Keratinocyte (primary cell): ENCODE results near the gene VPS52. TPM values are rescaled to one million over a fixed set of nuclear protein-coding genes. Genes with fewer than 3 reads are reported as not detected.

Experiments used
- DNase-seq: peaks from one replicate; pipeline ENCODE4 v3.0.0-alpha.2; 2011; ENCODE audit warnings: low read depth, missing footprints, low spot score
- FAIRE-seq: peaks from 2 replicates; lab custom pipeline; 2011; peaks lifted over from hg19 to GRCh38; lab: Jason Lieb, UNC
- H2AFZ ChIP-seq: 2 replicates; pipeline ENCODE4 v1.6.0; 2012; ENCODE audit warnings: low read length, control low read depth, inconsistent platforms; ENCODE audit not compliant: control insufficient read depth
- H3K27ac ChIP-seq: 2 replicates; pipeline ENCODE4 v1.5.1; 2011; ENCODE audit warnings: low read length; ENCODE audit not compliant: control insufficient read depth, insufficient read depth
- H3K27me3 ChIP-seq: 3 replicates; pipeline ENCODE4 v1.6.0; 2011; ENCODE audit warnings: low read length; ENCODE audit not compliant: control insufficient read depth, insufficient read depth; ENCODE audit errors: extremely low read depth
- H3K36me3 ChIP-seq, 2 experiments: 2 replicates in 1 of 2; 3 replicates in 1 of 2; pipeline ENCODE4 v1.5.1; 2011; ENCODE audit warnings: low read length in 2 of 2, mild to moderate bottlenecking in 1 of 2; ENCODE audit not compliant: control insufficient read depth in 2 of 2, insufficient read depth in 2 of 2; ENCODE audit errors: extremely low read depth in 1 of 2
- H3K4me1 ChIP-seq: 3 replicates; pipeline ENCODE4 v1.5.1; 2011; ENCODE audit warnings: low read length; ENCODE audit not compliant: control insufficient read depth, insufficient read depth; ENCODE audit errors: extremely low read depth
- H3K4me2 ChIP-seq: 3 replicates; pipeline ENCODE4 v1.6.0; 2011; ENCODE audit warnings: low read depth, low read length; ENCODE audit not compliant: control insufficient read depth, insufficient read depth; ENCODE audit errors: extremely low read depth
- H3K4me3 ChIP-seq, 3 experiments: fragments of 200-600 bp in 1 of 3; sonication (generic) in 1 of 3; 2 replicates in 2 of 3; 3 replicates in 1 of 3; pipeline ENCODE4 v1.5.1; 2011 to 2016; ENCODE audit warnings: low read length in 3 of 3, mild to moderate bottlenecking in 3 of 3, control low read depth in 2 of 3, inconsistent platforms in 1 of 3, low read depth in 1 of 3, mixed read lengths in 1 of 3, mixed run types in 1 of 3, moderate library complexity in 1 of 3; ENCODE audit not compliant: control insufficient read depth in 2 of 3, insufficient read depth in 2 of 3; ENCODE audit errors: extremely low read depth in 1 of 3
- H3K79me2 ChIP-seq: 2 replicates; pipeline ENCODE4 v1.6.0; 2012; ENCODE audit warnings: low read length; ENCODE audit not compliant: control insufficient read depth, insufficient read depth
- H3K9ac ChIP-seq: 3 replicates; pipeline ENCODE4 v1.6.0; 2011; ENCODE audit warnings: low read length; ENCODE audit not compliant: control insufficient read depth, insufficient read depth; ENCODE audit errors: extremely low read depth
- H3K9me1 ChIP-seq: 3 replicates; pipeline ENCODE4 v1.6.0; 2011; ENCODE audit warnings: low read length; ENCODE audit not compliant: control insufficient read depth, insufficient read depth; ENCODE audit errors: extremely low read depth
- H3K9me3 ChIP-seq: 2 replicates; pipeline ENCODE4 v1.5.1; 2012; ENCODE audit warnings: low read depth, low read length; ENCODE audit not compliant: control insufficient read depth
- H4K20me1 ChIP-seq: 3 replicates; pipeline ENCODE4 v1.6.0; 2011; ENCODE audit warnings: low read length; ENCODE audit not compliant: control insufficient read depth, insufficient read depth; ENCODE audit errors: extremely low read depth
- EZH2 ChIP-seq: IDR thresholded peaks from one replicate; pipeline ENCODE4 v1.6.1; 2012; ENCODE audit warnings: inconsistent platforms, mild to moderate bottlenecking, low read length, moderate library complexity
- dilution Hi-C: fragments of 300-500 bp; cut with MboI; formaldehyde crosslinking; loops from one replicate; pipeline ENCODE4 v1.7.0; 2020; ENCODE audit warnings: low sequenced_read_pairs; ENCODE audit not compliant: extremely low pct_ligation_motif_present
- polyA plus RNA-seq, 5 experiments: library from polyadenylated mRNA; depleted of rRNA in 3 of 5; stranded (reverse) in 3 of 5; stranded (forward) in 1 of 5; unstranded in 1 of 5; fragments of >200 nt; gene quantifications; 1 replicate in 1 of 5; 2 replicates in 3 of 5; 3 replicates in 1 of 5; pipeline versions ENCODE4 v1.2.1 to v1.2.3, GENCODE V29; 2011 to 2012; ENCODE audit warnings: missing spikeins in 2 of 5, low read depth in 1 of 5, low replicate concordance in 1 of 5
- TF ChIP-seq, protein P1 (sequence below), 3 experiments: IDR thresholded peaks in 1 of 3; conservative IDR thresholded peaks in 1 of 3; optimal IDR thresholded peaks in 1 of 3; 2 replicates in 2 of 3; 3 replicates in 1 of 3; pipeline versions ENCODE3 to v1.5.1; 2011; ENCODE audit warnings: low read length in 3 of 3, mild to moderate bottlenecking in 3 of 3, moderate library complexity in 2 of 3, control low read depth in 1 of 3, inconsistent platforms in 1 of 3; ENCODE audit not compliant: insufficient read depth in 2 of 3; ENCODE audit errors: extremely low read depth in 1 of 3

The VPS52 gene
- polyA plus RNA-seq, 1 donor (not counting 4 experiments of a cell fraction or from before 2014, with no cell fraction given): 36.2 TPM

DNA sequence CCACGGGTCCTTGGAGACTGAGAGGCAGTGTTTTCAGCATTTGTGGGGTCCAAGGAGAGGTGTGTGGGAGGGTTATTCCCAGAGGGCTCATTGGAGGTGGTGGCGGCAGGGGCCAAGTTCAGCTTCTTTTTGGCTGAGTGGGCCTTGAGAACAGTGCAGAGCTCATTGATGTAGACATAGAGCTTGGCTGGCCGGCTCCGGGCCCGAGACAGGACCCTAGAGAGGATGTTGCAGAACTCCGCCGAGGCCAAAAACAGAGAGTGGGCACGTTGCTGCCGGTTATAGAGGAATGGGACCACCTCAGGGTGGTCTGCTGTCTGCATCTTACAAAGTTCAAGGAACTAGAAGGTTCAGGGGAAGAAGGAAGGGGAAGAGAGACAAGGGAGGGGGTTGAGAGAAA is 49.6 kb upstream of the VPS52 start:
- peaks cover 20 to 27% of the 10 kb centered on the region in 2 experiments for H3K36me3 ChIP-seq
- H3K9me1 ChIP-seq: no peaks in the 10 kb centered on the region
- H4K20me1 ChIP-seq: no peaks in the 10 kb centered on the region
- TF ChIP-seq, protein P1, sequence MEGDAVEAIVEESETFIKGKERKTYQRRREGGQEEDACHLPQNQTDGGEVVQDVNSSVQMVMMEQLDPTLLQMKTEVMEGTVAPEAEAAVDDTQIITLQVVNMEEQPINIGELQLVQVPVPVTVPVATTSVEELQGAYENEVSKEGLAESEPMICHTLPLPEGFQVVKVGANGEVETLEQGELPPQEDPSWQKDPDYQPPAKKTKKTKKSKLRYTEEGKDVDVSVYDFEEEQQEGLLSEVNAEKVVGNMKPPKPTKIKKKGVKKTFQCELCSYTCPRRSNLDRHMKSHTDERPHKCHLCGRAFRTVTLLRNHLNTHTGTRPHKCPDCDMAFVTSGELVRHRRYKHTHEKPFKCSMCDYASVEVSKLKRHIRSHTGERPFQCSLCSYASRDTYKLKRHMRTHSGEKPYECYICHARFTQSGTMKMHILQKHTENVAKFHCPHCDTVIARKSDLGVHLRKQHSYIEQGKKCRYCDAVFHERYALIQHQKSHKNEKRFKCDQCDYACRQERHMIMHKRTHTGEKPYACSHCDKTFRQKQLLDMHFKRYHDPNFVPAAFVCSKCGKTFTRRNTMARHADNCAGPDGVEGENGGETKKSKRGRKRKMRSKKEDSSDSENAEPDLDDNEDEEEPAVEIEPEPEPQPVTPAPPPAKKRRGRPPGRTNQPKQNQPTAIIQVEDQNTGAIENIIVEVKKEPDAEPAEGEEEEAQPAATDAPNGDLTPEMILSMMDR (optimal IDR thresholded peaks at IDR 0.05 in 1 of 3, IDR thresholded peaks at IDR 0.05 in 1 of 3, conservative IDR thresholded peaks at IDR 0.05 in 1 of 3; ENCODE audit: extremely low read depth in 1 of 3, insufficient read depth in 2 of 3, low read length in 3 of 3): no peak
- H2AFZ ChIP-seq: no peak overlapping the region
- DNase-seq: no peak
- H3K4me1 ChIP-seq: peaks cover 45% of the 10 kb centered on the region
- peak overlapping the region; percentile 31 for H3K9ac ChIP-seq
- dilution Hi-C loops: no loop called here
- no peaks in the 10 kb centered on the region for H3K27me3 ChIP-seq
- peak overlapping the region; percentile 94 for H3K4me2 ChIP-seq
- H3K4me3 ChIP-seq: peak overlapping the region; percentile 4 to 65 (median 25)
- FAIRE-seq: no peak
- H3K9me3 ChIP-seq: no peaks in the 10 kb centered on the region
- peak overlapping the region; percentile 80 for H3K27ac ChIP-seq
- H3K79me2 ChIP-seq: peaks cover 41% of the 10 kb centered on the region

DNA sequence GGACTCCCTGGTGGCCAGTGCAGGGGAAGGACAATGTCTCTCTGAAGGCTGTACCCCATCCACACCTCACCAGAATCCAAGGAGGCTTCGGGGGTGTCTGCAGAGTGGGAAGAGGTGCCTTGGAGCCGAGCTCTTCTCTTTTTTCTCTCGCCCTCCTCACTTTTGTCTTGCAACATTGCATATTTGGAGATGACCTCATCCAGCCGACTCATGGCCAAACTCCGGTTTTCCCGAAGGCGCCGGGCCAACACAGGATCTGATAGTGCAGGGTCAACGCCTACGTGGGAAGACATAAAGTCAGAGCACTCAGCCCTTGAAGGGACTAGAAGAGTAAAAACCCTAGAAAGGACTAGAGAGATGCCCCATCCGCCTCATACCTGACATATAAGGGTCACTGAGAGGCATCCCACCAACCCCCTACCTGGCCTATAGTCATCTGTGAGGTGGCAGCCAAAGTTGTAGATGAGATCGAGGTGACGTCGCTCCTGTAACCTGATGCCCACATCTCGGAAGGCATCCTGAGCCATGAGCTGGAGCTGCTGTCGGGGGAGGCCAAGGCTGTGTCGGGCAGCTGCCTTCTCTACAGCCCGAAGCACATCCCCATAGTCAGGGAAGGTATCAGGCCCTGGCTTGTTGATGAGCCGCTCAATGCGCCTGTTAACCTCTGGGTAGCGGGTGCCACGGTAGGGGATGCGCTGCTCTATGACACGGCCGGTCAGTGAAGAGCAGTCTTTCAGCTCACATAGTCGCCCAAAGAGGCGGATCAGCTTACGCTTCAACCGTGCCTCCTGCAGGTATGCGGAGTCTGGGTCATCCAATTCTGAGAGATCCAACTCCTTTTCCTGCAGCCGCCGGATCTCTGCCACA is 48.9 kb upstream of the VPS52 start:
- H2AFZ ChIP-seq: no peak overlapping the region
- H3K36me3 ChIP-seq: peaks cover 22 to 30% of the 10 kb centered on the region in 2 experiments
- H3K27ac ChIP-seq: peak overlapping the region; percentile 80
- H3K4me3 ChIP-seq: peak overlapping the region; percentile 4 to 25 (median 25)
- peak overlapping the region; percentile 31 for H3K9ac ChIP-seq
- H3K4me2 ChIP-seq: peak overlapping the region; percentile 94
- no peaks in the 10 kb centered on the region for H4K20me1 ChIP-seq
- H3K9me1 ChIP-seq: no peaks in the 10 kb centered on the region
- no peaks in the 10 kb centered on the region for H3K27me3 ChIP-seq
- DNase-seq: no peak
- TF ChIP-seq, protein P1 (optimal IDR thresholded peaks at IDR 0.05 in 1 of 3, IDR thresholded peaks at IDR 0.05 in 1 of 3, conservative IDR thresholded peaks at IDR 0.05 in 1 of 3; ENCODE audit: extremely low read depth in 1 of 3, insufficient read depth in 2 of 3, low read length in 3 of 3): no peak
- no peak for TF ChIP-seq EZH2
- no peak for FAIRE-seq
- H3K4me1 ChIP-seq: peaks cover 45% of the 10 kb centered on the region
- peaks cover 41% of the 10 kb centered on the region for H3K79me2 ChIP-seq
- H3K9me3 ChIP-seq: no peaks in the 10 kb centered on the region
- dilution Hi-C loops: no loop called here
